Gastroesophageal sphincter (tissue), 4 donors: ENCODE measurements around the gene RNASE4. TPM values are rescaled to one million over a fixed set of nuclear protein-coding genes. Genes with fewer than 3 reads are reported as not detected.

Source experiments
- ATAC-seq: fragments of 150-250 bp; one replicate; pipeline ENCODE4 v1.9.1; 2016; ENCODE audit warnings: mild to moderate bottlenecking, moderate library complexity
- H3K27ac ChIP-seq, 4 donors: fragments of 200-600 bp; sonication (generic) in 3 of 4; 1 replicate in 3 of 4; 2 replicates in 1 of 4; pipeline ENCODE4 v1.5.1; 2016 to 2019
- H3K27me3 ChIP-seq: fragments of 200-600 bp; sonication (generic); one replicate; pipeline ENCODE4 v1.5.1; 2019
- H3K36me3 ChIP-seq, 2 donors: fragments of 200-600 bp; sonication (generic); one replicate each; pipeline ENCODE4 v1.5.1; 2019; ENCODE audit warnings: control low read depth in 1 of 2
- H3K4me1 ChIP-seq, 3 donors: fragments of 200-600 bp; sonication (generic); 1 replicate in 2 of 3; 2 replicates in 1 of 3; pipeline ENCODE4 v1.5.1; 2016 to 2019; ENCODE audit warnings: control low read depth in 2 of 3
- H3K4me3 ChIP-seq, 2 donors: fragments of 200-600 bp; sonication (generic); one replicate each; pipeline ENCODE4 v1.5.1; 2019; ENCODE audit warnings: mild to moderate bottlenecking in 1 of 2, moderate library complexity in 1 of 2
- H3K9me3 ChIP-seq, 3 donors: fragments of 200-600 bp; sonication (generic); one replicate each; pipeline ENCODE4 v1.5.1; 2017 to 2019; ENCODE audit warnings: control low read depth in 2 of 3
- CTCF ChIP-seq, 4 experiments: fragments of 200-600 bp in 2 of 4; fragments of 450-650 bp in 2 of 4; sonication (generic) in 1 of 4; IDR thresholded peaks; one replicate each; pipeline ENCODE4 v1.5.1; 2017 to 2019; ENCODE audit warnings: antibody characterized with exemption in 4 of 4, mild to moderate bottlenecking in 2 of 4, moderate library complexity in 2 of 4
- EP300 ChIP-seq: sonication (generic); formaldehyde crosslinking; IDR thresholded peaks from one replicate; pipeline ENCODE4 v1.6.1; 2017; ENCODE audit warnings: antibody characterized with exemption, mild to moderate bottlenecking
- POLR2A ChIP-seq, 2 donors: fragments of 450-650 bp; IDR thresholded peaks; one replicate each; pipeline ENCODE4 v1.6.1; 2017; ENCODE audit warnings: antibody characterized with exemption in 2 of 2, mild to moderate bottlenecking in 2 of 2, moderate library complexity in 1 of 2
- POLR2AphosphoS5 ChIP-seq: sonication (generic); formaldehyde crosslinking; IDR thresholded peaks from one replicate; pipeline ENCODE4 v1.6.1; 2017; ENCODE audit warnings: antibody characterized with exemption
- WGBS, 2 donors: methylation state at CpG; one replicate each; pipeline ENCODE4 v1.1.5; 2018; ENCODE audit warnings: low coverage in 1 of 2; 5-methylcytosine and 5-hydroxymethylcytosine counted together
- total RNA-seq, 4 donors: library from RNA; depleted of rRNA; stranded (reverse); fragments of >200 nt; gene quantifications; one replicate each; pipeline ENCODE4 v1.1.0, GENCODE V29; 2016

Gene RNASE4
- total RNA-seq, 4 donors from 2014 or later = 65.2 to 139 (median 106) TPM

GRCh38 chr14:20707622-20708021, 23.3 kb downstream of the RNASE4 start:
- 65 to 88% methylated on average over 1 to 2 of the region's 2 CpGs for WGBS, 2 donors
- no peaks in the 10 kb centered on the region for H3K27me3 ChIP-seq
- ATAC-seq = no peak
- no peak overlapping the region for H3K4me3 ChIP-seq
- TF ChIP-seq CTCF (IDR thresholded peaks at IDR 0.05) (no peak), EP300 (no peak), POLR2AphosphoS5 (no peak), POLR2A (IDR thresholded peaks at IDR 0.05) (no peak)
- no peaks in the 10 kb centered on the region for H3K36me3 ChIP-seq
- no peaks in the 10 kb centered on the region for H3K4me1 ChIP-seq
- H3K27ac ChIP-seq = no peak overlapping the region
- no peaks in the 10 kb centered on the region for H3K9me3 ChIP-seq

- Histone ChIP-seq H3K4me1 (no peaks in the 10 kb centered on the region), H3K27ac (no peak overlapping the region), H3K36me3 (no peaks in the 10 kb centered on the region), H3K27me3 (peaks cover 2% of the 10 kb centered on the region), H3K9me3 (no peaks in the 10 kb centered on the region), H3K4me3 (no peak overlapping the region)
- 80 to 96% methylated on average over 3 of the region's 4 CpGs for WGBS, 2 donors
- TF ChIP-seq POLR2AphosphoS5 (no peak), POLR2A (IDR thresholded peaks at IDR 0.05) (no peak), CTCF (IDR thresholded peaks at IDR 0.05) (no peak), EP300 (no peak)
- ATAC-seq = no peak
These were observed 26.9 kb downstream of the RNASE4 start for GRCh38 chr14:20711261-20711660.

- no peak overlapping the region for H3K4me3 ChIP-seq
- WGBS, 2 donors = 50 to 68% methylated on average over 4 of the region's 4 CpGs
- H3K9me3 ChIP-seq = no peaks in the 10 kb centered on the region
- no peaks in the 10 kb centered on the region for H3K36me3 ChIP-seq
- H3K4me1 ChIP-seq = no peaks in the 10 kb centered on the region
- ATAC-seq = no peak
- TF ChIP-seq POLR2A (IDR thresholded peaks at IDR 0.05) (no peak), CTCF (IDR thresholded peaks at IDR 0.05) (no peak), POLR2AphosphoS5 (no peak), EP300 (no peak)
- H3K27me3 ChIP-seq = peaks cover 6% of the 10 kb centered on the region
- H3K27ac ChIP-seq = no peak overlapping the region
These were observed 27.3 kb downstream of the RNASE4 start for GRCh38 chr14:20711685-20712084.

GRCh38 chr14:20712904-20713303, 28.5 kb downstream of the RNASE4 start:
- H3K36me3 ChIP-seq = no peaks in the 10 kb centered on the region
- no peak overlapping the region for H3K4me3 ChIP-seq
- ATAC-seq = no peak
- no peaks in the 10 kb centered on the region for H3K4me1 ChIP-seq
- no peaks in the 10 kb centered on the region for H3K9me3 ChIP-seq
- 39% methylated on average over 2 of the region's 2 CpGs; no CpG with 5 or more reads in 1 of the 2 donors for WGBS, 2 donors
- H3K27me3 ChIP-seq = peaks cover 16% of the 10 kb centered on the region
- TF ChIP-seq POLR2A (IDR thresholded peaks at IDR 0.05) (no peak), EP300 (no peak), CTCF (IDR thresholded peaks at IDR 0.05) (no peak), POLR2AphosphoS5 (no peak)
- H3K27ac ChIP-seq = no peak overlapping the region

GRCh38 chr14:20714593-20715250, 30.4 kb downstream of the RNASE4 start:
- Histone ChIP-seq H3K36me3 (no peaks in the 10 kb centered on the region), H3K4me3 (no peak overlapping the region), H3K27me3 (peaks cover 23% of the 10 kb centered on the region), H3K27ac (peak overlapping the region in 1 of 4 donors; percentile 39), H3K4me1 (no peaks in the 10 kb centered on the region), H3K9me3 (no peaks in the 10 kb centered on the region)
- 29 to 79% methylated on average over 3 of the region's 4 CpGs for WGBS, 2 donors
- TF ChIP-seq POLR2AphosphoS5 (peak; percentile 29), POLR2A (IDR thresholded peaks at IDR 0.05) (no peak)
- ATAC-seq = peak; percentile 76
